GM23338 (cell line): ENCODE measurements around the gene TMEM176B. TPM values are rescaled to one million over a fixed set of nuclear protein-coding genes. Genes with fewer than 3 reads are reported as not detected.

Experiments used
- ATAC-seq: fragments of 200-7000 bp; cut with Tn5 transposase; 3 replicates; pipeline ENCODE4 v1.9.1; 2020
- DNase-seq: peaks from one replicate; pipeline ENCODE4 v3.0.0-alpha.2; 2015; ENCODE audit warnings: low spot score
- H2AFZ ChIP-seq: fragments of 200-600 bp; sonication (generic); 2 replicates; pipeline ENCODE4 v1.8.0; 2016; ENCODE audit warnings: antibody characterized with exemption, mild to moderate bottlenecking, moderate library complexity
- H3F3A ChIP-seq: fragments of 200-600 bp; sonication (generic); replicated peaks from 2 replicates; pipeline ENCODE4 v1.8.0; 2017; ENCODE audit warnings: antibody characterized with exemption, mixed run types, low read depth
- H3K27ac ChIP-seq: fragments of 200-600 bp; sonication (generic); 2 replicates; pipeline ENCODE4 v1.6.1; 2016; ENCODE audit warnings: low read depth
- H3K27me3 ChIP-seq: fragments of 200-600 bp; sonication (generic); 2 replicates; pipeline ENCODE4 v1.8.0; 2016; ENCODE audit warnings: mild to moderate bottlenecking, mixed run types, moderate library complexity; ENCODE audit not compliant: insufficient read depth
- H3K36me3 ChIP-seq: fragments of 200-600 bp; sonication (generic); 2 replicates; pipeline ENCODE4 v1.8.0; 2016; ENCODE audit warnings: mild to moderate bottlenecking; ENCODE audit not compliant: insufficient read depth
- H3K4me1 ChIP-seq: fragments of 200-600 bp; sonication (generic); 2 replicates; pipeline ENCODE4 v1.8.0; 2016; ENCODE audit warnings: mild to moderate bottlenecking, moderate library complexity; ENCODE audit not compliant: insufficient read depth
- H3K4me2 ChIP-seq: fragments of 200-600 bp; sonication (generic); 2 replicates; pipeline ENCODE4 v1.7.1; 2017; ENCODE audit warnings: mixed run types
- H3K4me3 ChIP-seq: fragments of 200-600 bp; sonication (generic); 2 replicates; pipeline ENCODE4 v1.6.1; 2016; ENCODE audit warnings: mixed run types
- H3K79me2 ChIP-seq: fragments of 200-600 bp; sonication (generic); replicated peaks from 2 replicates; pipeline ENCODE4 v1.8.0; 2017; ENCODE audit warnings: mild to moderate bottlenecking; ENCODE audit not compliant: insufficient read depth
- H3K9me2 ChIP-seq: fragments of 200-600 bp; sonication (generic); 2 replicates; pipeline ENCODE4 v1.8.0; 2017; ENCODE audit not compliant: insufficient read depth
- H4K20me1 ChIP-seq: fragments of 200-600 bp; sonication (generic); replicated peaks from 2 replicates; pipeline ENCODE4 v1.8.0; 2017; ENCODE audit warnings: mild to moderate bottlenecking; ENCODE audit not compliant: insufficient read depth
- H3K27ac Mint-ChIP-seq: 2 replicates; pipeline ENCODE4 v1.8.0; 2020; ENCODE audit warnings: inconsistent platforms, mild to moderate bottlenecking, moderate library complexity, mixed read lengths
- H3K27me3 Mint-ChIP-seq: 3 replicates; pipeline ENCODE4 v1.8.0; 2022; ENCODE audit warnings: low read depth, mild to moderate bottlenecking, moderate library complexity, mixed read lengths, inconsistent platforms; ENCODE audit not compliant: insufficient read depth, poor library complexity
- H3K36me3 Mint-ChIP-seq: 3 replicates; pipeline ENCODE4 v1.8.0; 2021; ENCODE audit warnings: low read depth, mild to moderate bottlenecking, inconsistent platforms, moderate library complexity, mixed read lengths
- H3K4me1 Mint-ChIP-seq: 3 replicates; pipeline ENCODE4 v1.8.0; 2020; ENCODE audit warnings: mild to moderate bottlenecking, inconsistent platforms, mixed read lengths
- H3K4me3 Mint-ChIP-seq: 3 replicates; pipeline ENCODE4 v1.8.0; 2021; ENCODE audit warnings: moderate library complexity, mild to moderate bottlenecking, inconsistent platforms, mixed read lengths
- H3K9me3 Mint-ChIP-seq: 3 replicates; pipeline ENCODE4 v1.8.0; 2020; ENCODE audit warnings: moderate library complexity, mild to moderate bottlenecking, inconsistent platforms, mixed read lengths
- CREB1 ChIP-seq: fragments of 250-450 bp; sonication (Bioruptor Pico); IDR thresholded peaks from 2 replicates; pipeline ENCODE4 v1.5.0; 2020; ENCODE audit warnings: low read depth, mild to moderate bottlenecking, moderate library complexity
- EZH2phosphoT487 ChIP-seq: fragments of 200-600 bp; sonication (generic); IDR thresholded peaks from one replicate; pipeline ENCODE4 v1.8.1; 2018; ENCODE audit warnings: antibody characterized with exemption; ENCODE audit not compliant: unreplicated experiment
- JUNB ChIP-seq: IDR thresholded peaks from one replicate; pipeline ENCODE4 v1.6.1; 2016; ENCODE audit warnings: antibody characterized with exemption; ENCODE audit not compliant: unreplicated experiment
- POLR2AphosphoS5 ChIP-seq: IDR thresholded peaks from 2 replicates; pipeline ENCODE4 v1.6.1; 2016; ENCODE audit warnings: antibody characterized with exemption, low read depth
- STAT1 ChIP-seq: IDR thresholded peaks from one replicate; pipeline ENCODE4 v1.6.1; 2016; ENCODE audit warnings: antibody characterized with exemption; ENCODE audit not compliant: unreplicated experiment
- ZNF114 ChIP-seq: fragments of 250-450 bp; sonication (Bioruptor Pico); IDR thresholded peaks from 2 replicates; pipeline ENCODE4 v1.5.0; 2020; ENCODE audit warnings: mild to moderate bottlenecking, moderate library complexity
- ZNF331 ChIP-seq: fragments of 250-450 bp; sonication (Bioruptor Pico); IDR thresholded peaks from 2 replicates; pipeline ENCODE4 v1.5.0; 2020; ENCODE audit warnings: low read depth, mild to moderate bottlenecking, moderate library complexity
- ZNF462 ChIP-seq: fragments of 250-450 bp; sonication (Bioruptor Pico); IDR thresholded peaks from 2 replicates; pipeline ENCODE4 v1.5.0; 2020; ENCODE audit warnings: mild to moderate bottlenecking, moderate library complexity
- polyA plus RNA-seq: library from polyadenylated mRNA; unstranded; fragments of >200 nt; fragmentation: Nextera tagmentation; extraction: Ambion mirVana; gene quantifications from 2 replicates; pipeline ENCODE4 v1.2.1, GENCODE V29; 2016
- total RNA-seq: library from RNA; depleted of rRNA; stranded (reverse); fragments of >200 nt; shearing (Covaris generic); gene quantifications from 2 replicates; pipeline ENCODE4 v1.2.3, GENCODE V29; 2014
- TF ChIP-seq, protein P1 (sequence below): IDR thresholded peaks from 2 replicates; pipeline ENCODE4 v1.6.1; 2016; ENCODE audit warnings: antibody characterized with exemption
- TF ChIP-seq, protein P2 (sequence below): IDR thresholded peaks from one replicate; pipeline ENCODE4 v1.6.1; 2018; ENCODE audit warnings: antibody characterized with exemption; ENCODE audit not compliant: unreplicated experiment

The TMEM176B gene
- total and polyA plus RNA-seq, 2 experiments from 2014 or later, result 0.35 to 0.42 TPM

GRCh38 chr7:150803161-150803860, 3.1 kb upstream of the TMEM176B start:
- Mint-ChIP-seq H3K27ac (no peak overlapping the region), H3K36me3 (peaks cover 10% of the 10 kb centered on the region), H3K27me3 (peaks cover 40% of the 10 kb centered on the region), H3K4me1 (peaks cover 13% of the 10 kb centered on the region), H3K4me3 (no peak overlapping the region), H3K9me3 (peaks cover 17% of the 10 kb centered on the region)
- H3F3A ChIP-seq, result no peaks in the 10 kb centered on the region
- TF ChIP-seq, protein P1, sequence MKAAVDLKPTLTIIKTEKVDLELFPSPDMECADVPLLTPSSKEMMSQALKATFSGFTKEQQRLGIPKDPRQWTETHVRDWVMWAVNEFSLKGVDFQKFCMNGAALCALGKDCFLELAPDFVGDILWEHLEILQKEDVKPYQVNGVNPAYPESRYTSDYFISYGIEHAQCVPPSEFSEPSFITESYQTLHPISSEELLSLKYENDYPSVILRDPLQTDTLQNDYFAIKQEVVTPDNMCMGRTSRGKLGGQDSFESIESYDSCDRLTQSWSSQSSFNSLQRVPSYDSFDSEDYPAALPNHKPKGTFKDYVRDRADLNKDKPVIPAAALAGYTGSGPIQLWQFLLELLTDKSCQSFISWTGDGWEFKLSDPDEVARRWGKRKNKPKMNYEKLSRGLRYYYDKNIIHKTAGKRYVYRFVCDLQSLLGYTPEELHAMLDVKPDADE, result no peak
- TF ChIP-seq POLR2AphosphoS5, result no peak
- TF ChIP-seq CREB1, result no peak
- TF ChIP-seq ZNF114 (CRISPR knock-in tag), result no peak
- TF ChIP-seq ZNF462 (CRISPR knock-in tag), result no peak
- TF ChIP-seq STAT1, result no peak
- TF ChIP-seq JUNB, result no peak
- TF ChIP-seq, protein P2, sequence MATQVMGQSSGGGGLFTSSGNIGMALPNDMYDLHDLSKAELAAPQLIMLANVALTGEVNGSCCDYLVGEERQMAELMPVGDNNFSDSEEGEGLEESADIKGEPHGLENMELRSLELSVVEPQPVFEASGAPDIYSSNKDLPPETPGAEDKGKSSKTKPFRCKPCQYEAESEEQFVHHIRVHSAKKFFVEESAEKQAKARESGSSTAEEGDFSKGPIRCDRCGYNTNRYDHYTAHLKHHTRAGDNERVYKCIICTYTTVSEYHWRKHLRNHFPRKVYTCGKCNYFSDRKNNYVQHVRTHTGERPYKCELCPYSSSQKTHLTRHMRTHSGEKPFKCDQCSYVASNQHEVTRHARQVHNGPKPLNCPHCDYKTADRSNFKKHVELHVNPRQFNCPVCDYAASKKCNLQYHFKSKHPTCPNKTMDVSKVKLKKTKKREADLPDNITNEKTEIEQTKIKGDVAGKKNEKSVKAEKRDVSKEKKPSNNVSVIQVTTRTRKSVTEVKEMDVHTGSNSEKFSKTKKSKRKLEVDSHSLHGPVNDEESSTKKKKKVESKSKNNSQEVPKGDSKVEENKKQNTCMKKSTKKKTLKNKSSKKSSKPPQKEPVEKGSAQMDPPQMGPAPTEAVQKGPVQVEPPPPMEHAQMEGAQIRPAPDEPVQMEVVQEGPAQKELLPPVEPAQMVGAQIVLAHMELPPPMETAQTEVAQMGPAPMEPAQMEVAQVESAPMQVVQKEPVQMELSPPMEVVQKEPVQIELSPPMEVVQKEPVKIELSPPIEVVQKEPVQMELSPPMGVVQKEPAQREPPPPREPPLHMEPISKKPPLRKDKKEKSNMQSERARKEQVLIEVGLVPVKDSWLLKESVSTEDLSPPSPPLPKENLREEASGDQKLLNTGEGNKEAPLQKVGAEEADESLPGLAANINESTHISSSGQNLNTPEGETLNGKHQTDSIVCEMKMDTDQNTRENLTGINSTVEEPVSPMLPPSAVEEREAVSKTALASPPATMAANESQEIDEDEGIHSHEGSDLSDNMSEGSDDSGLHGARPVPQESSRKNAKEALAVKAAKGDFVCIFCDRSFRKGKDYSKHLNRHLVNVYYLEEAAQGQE, result no peak
- no peak for TF ChIP-seq EZH2phosphoT487
- TF ChIP-seq ZNF331 (CRISPR knock-in tag), result no peak
- ATAC-seq (no peak), DNase-seq (no peak)
- H3K27ac ChIP-seq, result no peak overlapping the region
- H3K4me3 ChIP-seq, result no peak overlapping the region
- H3K27me3 ChIP-seq, result peaks cover 59% of the 10 kb centered on the region
- no peak overlapping the region for H3K4me2 ChIP-seq
- H4K20me1 ChIP-seq, result peaks cover 3% of the 10 kb centered on the region; the same call in 1 of the 2 replicates
- no peak overlapping the region for H2AFZ ChIP-seq
- H3K4me1 ChIP-seq, result no peaks in the 10 kb centered on the region
- no peaks in the 10 kb centered on the region for H3K9me2 ChIP-seq
- H3K79me2 ChIP-seq, result no peaks in the 10 kb centered on the region
- H3K36me3 ChIP-seq, result no peaks in the 10 kb centered on the region
